Colon (tissue), 2 donors: ENCODE results near the gene CC2D1B.
"Not testable (repeated sequence)": the region's sequence is repeated elsewhere in the genome, so short reads cannot be mapped to it uniquely, and the experiment has no call there.

ENCODE experiments used
- FAIRE-seq: peaks from 2 replicates; lab custom pipeline; 2012; peaks lifted over from hg19 to GRCh38; lab: Jason Lieb, UNC
- donor health status: control.
- donor health status: control.

CC2D1B gene

GRCh38 chr1:52365746-52366516, at the start of gene CC2D1B:
Gene CC2D1B, minus strand, starts transcription at chr1:52366205. Its CDS starts 1,585 bp downstream, at chr1:52364620.
- FAIRE-seq = no peak

- no peak for FAIRE-seq
Observed at GRCh38 chr1:52414942-52415341, 48.9 kb upstream of the CC2D1B start.

GRCh38 chr1:52413410-52413989, 47.5 kb upstream of the CC2D1B start:
- peak; percentile 80 for FAIRE-seq

- no peak for FAIRE-seq
Observed at GRCh38 chr1:52404975-52405338, 39.0 kb upstream of the CC2D1B start.

- FAIRE-seq = no peak
Observed at GRCh38 chr1:52404116-52404974, 38.3 kb upstream of the CC2D1B start, which contains the start of the genes ORC1 and PRPF38A. Gene ORC1, minus strand, starts transcription at chr1:52404423. Its CDS starts 2,200 bp downstream, at chr1:52402223. Gene PRPF38A, plus strand, starts transcription at chr1:52404602. Its CDS starts 148 bp downstream, at chr1:52404750.

- no peak for FAIRE-seq
Observed at GRCh38 chr1:52403566-52404115, 37.6 kb upstream of the CC2D1B start.

- FAIRE-seq = no peak
Observed at GRCh38 chr1:52402860-52403240, 36.8 kb upstream of the CC2D1B start.

GRCh38 chr1:52400131-52400530, 34.1 kb upstream of the CC2D1B start:
- FAIRE-seq = no peak

- FAIRE-seq = no peak
Observed at GRCh38 chr1:52399629-52400028, 33.6 kb upstream of the CC2D1B start.

GRCh38 chr1:52393174-52393573, 27.2 kb upstream of the CC2D1B start:
- FAIRE-seq = no peak

- FAIRE-seq = no peak
Observed at GRCh38 chr1:52386458-52386857, 20.5 kb upstream of the CC2D1B start.

- no peak for FAIRE-seq
Observed at GRCh38 chr1:52385376-52385775, 19.4 kb upstream of the CC2D1B start.

- not testable (repeated sequence) for FAIRE-seq
Observed at GRCh38 chr1:52369851-52370250, 3.8 kb upstream of the CC2D1B start.

GRCh38 chr1:52368383-52369172, 2.6 kb upstream of the CC2D1B start:
- FAIRE-seq = no peak

- no peak for FAIRE-seq
Observed at GRCh38 chr1:52367272-52367671, 1.3 kb upstream of the CC2D1B start.

GRCh38 chr1:52366517-52366827, 467 bp upstream of the CC2D1B start:
- no peak for FAIRE-seq

GRCh38 chr1:52365071-52365745, 797 bp downstream of the CC2D1B start:
- FAIRE-seq = no peak

GRCh38 chr1:52364235-52364839, 1.7 kb downstream of the CC2D1B start:
- no peak for FAIRE-seq

GRCh38 chr1:52360595-52360968, 5.4 kb downstream of the CC2D1B start:
- FAIRE-seq = no peak

GRCh38 chr1:52359676-52360594, 6.1 kb downstream of the CC2D1B start:
- FAIRE-seq = no peak
